ENCODE measurements around the gene TMEM181.
"Not testable (repeated sequence)": the region's sequence is repeated elsewhere in the genome, so short reads cannot be mapped to it uniquely, and the experiment has no call there.

Gene TMEM181

DNA sequence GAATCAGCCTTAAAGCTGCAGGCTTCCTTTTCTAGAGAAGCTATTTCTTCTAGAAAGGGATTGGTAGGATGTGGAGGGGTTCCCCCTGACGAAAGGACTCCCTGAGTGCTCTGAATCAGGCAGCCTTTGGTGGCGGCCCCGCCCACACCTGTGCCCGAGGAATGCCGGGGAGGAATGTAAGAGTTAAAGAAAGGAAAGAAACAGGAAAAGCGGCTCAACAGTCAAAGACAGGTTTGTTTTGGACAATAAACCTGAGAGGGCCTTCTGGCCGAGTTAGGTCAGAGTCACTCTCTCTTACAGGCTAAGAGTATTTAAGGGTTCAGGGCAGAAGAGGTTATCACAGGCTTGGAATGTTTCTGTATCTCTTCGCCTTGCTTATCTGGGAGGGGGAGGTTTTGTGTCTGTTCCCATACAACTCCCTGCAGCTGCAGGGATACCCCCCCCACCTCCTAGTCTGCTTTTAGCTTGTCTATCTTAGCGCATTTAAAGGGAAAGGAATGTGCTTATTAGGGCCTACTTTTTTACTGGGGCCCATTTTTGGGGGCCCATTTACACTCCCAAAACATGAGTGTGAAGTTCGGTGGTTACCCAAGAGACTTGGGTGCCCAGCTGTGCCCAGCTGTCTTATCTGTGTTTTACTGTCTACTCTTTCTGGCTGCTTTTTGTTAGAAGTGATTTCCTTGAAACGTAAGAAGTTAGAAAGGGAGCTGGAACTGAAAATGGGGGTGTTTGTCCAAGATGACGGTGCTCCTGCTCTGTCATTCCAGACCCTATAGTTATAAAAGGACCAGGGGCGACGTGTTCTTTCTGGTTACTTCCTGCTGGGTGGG, 51.9 kb downstream of the TMEM181 start:
- H2AFZ ChIP-seq (ENCODE audit: low read depth, low read length): no peak overlapping the region
- H3K4me3 ChIP-seq (ENCODE audit: low read length): no peak overlapping the region
- H3K36me3 ChIP-seq (replicated peaks; ENCODE audit: low read depth, low read length): peaks cover 3% of the 10 kb centered on the region
- no peak for TF ChIP-seq EZH2phosphoT487 (IDR thresholded peaks at IDR 0.05; ENCODE audit: low read depth)
- no peaks in the 10 kb centered on the region for H3K79me2 ChIP-seq (ENCODE audit: low read length)
- no peaks in the 10 kb centered on the region for H4K20me1 ChIP-seq (ENCODE audit: insufficient read depth, low read length)
- H3K27ac ChIP-seq (ENCODE audit: low read length): no peak overlapping the region
- no peaks in the 10 kb centered on the region for H3K4me1 ChIP-seq (ENCODE audit: low read length)
- H3K27me3 ChIP-seq (ENCODE audit: low read depth, low read length): no peaks in the 10 kb centered on the region
- no peaks in the 10 kb centered on the region for H3K9me3 ChIP-seq (ENCODE audit: insufficient read depth, low read length)
- H3K4me2 ChIP-seq (ENCODE audit: low read length): no peak overlapping the region
- H3K9ac ChIP-seq (ENCODE audit: low read length): no peak overlapping the region

DNA sequence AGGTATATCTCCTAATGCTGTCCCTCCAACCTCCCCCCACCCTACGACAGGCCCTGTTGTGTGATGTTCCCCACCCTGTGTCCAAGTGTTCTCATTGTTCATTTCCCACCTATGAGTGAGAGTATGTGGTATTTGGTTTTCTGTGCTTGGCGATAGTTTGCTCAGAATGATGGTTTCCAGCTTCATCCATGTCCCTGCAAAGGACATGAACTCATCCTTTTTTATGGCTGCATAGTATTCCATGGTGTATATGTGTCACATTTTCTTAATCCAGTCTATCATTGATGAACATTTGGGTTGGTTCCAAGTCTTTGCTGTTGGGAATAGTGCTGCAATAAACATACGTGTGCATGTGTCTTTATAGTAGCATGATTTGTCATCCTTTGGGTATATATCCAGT, 54.7 kb downstream of the TMEM181 start:
- H2AFZ ChIP-seq (ENCODE audit: low read depth, low read length); H3K4me2 ChIP-seq (ENCODE audit: low read length); H3K9ac ChIP-seq (ENCODE audit: low read length); H3K36me3 ChIP-seq (replicated peaks; ENCODE audit: low read depth, low read length); H3K27me3 ChIP-seq (ENCODE audit: low read depth, low read length); H3K9me3 ChIP-seq (ENCODE audit: insufficient read depth, low read length); H3K79me2 ChIP-seq (ENCODE audit: low read length); H3K4me1 ChIP-seq (ENCODE audit: low read length); H3K27ac ChIP-seq (ENCODE audit: low read length); H4K20me1 ChIP-seq (ENCODE audit: insufficient read depth, low read length); H3K4me3 ChIP-seq (ENCODE audit: low read length): not testable (repeated sequence)

DNA sequence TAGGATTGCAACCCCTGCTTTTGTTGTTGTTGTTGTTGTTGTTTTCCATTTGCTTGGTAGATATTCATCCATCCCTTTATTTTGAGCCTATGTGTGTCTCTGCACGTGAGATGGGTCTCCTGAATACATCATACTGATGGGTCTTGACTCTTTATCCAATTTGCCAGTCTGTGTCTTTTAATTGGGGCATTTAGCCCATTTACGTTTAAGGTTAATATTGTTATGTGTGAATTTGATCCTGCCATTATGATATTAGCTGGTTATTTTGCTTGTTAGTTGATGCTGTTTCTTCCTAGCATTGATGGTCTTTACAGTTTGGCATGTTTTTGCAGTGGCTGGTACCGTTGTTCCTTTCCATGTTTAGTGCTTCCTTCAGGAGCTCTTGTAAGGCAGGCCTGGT, 58.4 kb downstream of the TMEM181 start:
- not testable (repeated sequence) for H2AFZ ChIP-seq (ENCODE audit: low read depth, low read length); H3K9me3 ChIP-seq (ENCODE audit: insufficient read depth, low read length); H3K4me2 ChIP-seq (ENCODE audit: low read length); H4K20me1 ChIP-seq (ENCODE audit: insufficient read depth, low read length); H3K36me3 ChIP-seq (replicated peaks; ENCODE audit: low read depth, low read length); H3K4me1 ChIP-seq (ENCODE audit: low read length); H3K27me3 ChIP-seq (ENCODE audit: low read depth, low read length); H3K79me2 ChIP-seq (ENCODE audit: low read length); H3K9ac ChIP-seq (ENCODE audit: low read length); H3K27ac ChIP-seq (ENCODE audit: low read length); H3K4me3 ChIP-seq (ENCODE audit: low read length)

DNA sequence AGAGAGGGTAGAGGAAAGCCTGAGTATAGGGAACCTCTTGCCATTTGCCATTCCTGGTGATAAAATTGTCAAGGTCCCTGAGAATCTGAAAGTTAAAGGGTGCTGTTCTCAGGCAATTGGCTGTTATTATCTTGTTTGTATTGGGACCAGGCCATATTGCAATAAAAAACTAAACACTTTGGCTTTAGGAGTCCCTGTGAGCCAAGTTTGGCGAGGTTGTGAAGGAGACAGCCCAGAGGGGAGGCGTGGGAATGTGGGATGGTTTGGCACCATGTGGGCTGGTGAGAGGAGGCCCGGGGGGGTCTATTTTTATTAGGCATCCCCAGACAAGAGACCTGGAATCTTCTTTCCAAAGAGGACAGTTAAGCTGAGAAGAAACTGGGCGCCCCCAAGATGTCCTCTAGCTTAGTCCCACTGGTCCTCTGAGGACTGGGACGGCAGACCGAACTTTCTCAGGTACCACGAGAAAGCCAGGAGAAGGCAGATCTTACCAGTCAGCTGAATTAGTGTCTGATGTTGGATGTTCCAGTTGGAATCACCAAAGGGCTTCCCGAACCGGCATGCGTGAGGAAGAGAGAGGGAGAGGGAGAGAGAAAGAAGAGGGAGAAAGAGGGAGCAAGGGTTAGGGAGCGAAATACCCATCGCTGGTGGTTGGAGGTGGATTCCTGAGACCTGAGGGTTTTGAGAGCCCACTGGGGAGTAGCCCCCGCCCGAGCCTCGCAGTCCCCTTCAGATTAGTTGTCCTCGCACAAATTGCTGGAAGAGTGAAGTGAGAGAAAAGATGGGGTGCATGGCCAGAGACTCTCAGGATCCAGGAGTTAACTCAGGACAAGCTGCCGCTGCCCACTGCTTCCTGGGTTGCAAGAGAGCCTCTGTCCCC, 60.3 kb downstream of the TMEM181 start:
- no peaks in the 10 kb centered on the region for H3K27me3 ChIP-seq (ENCODE audit: low read depth, low read length)
- H3K4me2 ChIP-seq (ENCODE audit: low read length): no peak overlapping the region
- H3K27ac ChIP-seq (ENCODE audit: low read length): no peak overlapping the region
- no peaks in the 10 kb centered on the region for H3K36me3 ChIP-seq (replicated peaks; ENCODE audit: low read depth, low read length)
- H3K9ac ChIP-seq (ENCODE audit: low read length): no peak overlapping the region
- H3K79me2 ChIP-seq (ENCODE audit: low read length): no peaks in the 10 kb centered on the region
- H4K20me1 ChIP-seq (ENCODE audit: insufficient read depth, low read length): no peaks in the 10 kb centered on the region
- H3K4me3 ChIP-seq (ENCODE audit: low read length): no peak overlapping the region
- no peaks in the 10 kb centered on the region for H3K4me1 ChIP-seq (ENCODE audit: low read length)
- H2AFZ ChIP-seq (ENCODE audit: low read depth, low read length): no peak overlapping the region
- TF ChIP-seq EZH2phosphoT487 (IDR thresholded peaks at IDR 0.05; ENCODE audit: low read depth): no peak
- TF ChIP-seq, protein P1, sequence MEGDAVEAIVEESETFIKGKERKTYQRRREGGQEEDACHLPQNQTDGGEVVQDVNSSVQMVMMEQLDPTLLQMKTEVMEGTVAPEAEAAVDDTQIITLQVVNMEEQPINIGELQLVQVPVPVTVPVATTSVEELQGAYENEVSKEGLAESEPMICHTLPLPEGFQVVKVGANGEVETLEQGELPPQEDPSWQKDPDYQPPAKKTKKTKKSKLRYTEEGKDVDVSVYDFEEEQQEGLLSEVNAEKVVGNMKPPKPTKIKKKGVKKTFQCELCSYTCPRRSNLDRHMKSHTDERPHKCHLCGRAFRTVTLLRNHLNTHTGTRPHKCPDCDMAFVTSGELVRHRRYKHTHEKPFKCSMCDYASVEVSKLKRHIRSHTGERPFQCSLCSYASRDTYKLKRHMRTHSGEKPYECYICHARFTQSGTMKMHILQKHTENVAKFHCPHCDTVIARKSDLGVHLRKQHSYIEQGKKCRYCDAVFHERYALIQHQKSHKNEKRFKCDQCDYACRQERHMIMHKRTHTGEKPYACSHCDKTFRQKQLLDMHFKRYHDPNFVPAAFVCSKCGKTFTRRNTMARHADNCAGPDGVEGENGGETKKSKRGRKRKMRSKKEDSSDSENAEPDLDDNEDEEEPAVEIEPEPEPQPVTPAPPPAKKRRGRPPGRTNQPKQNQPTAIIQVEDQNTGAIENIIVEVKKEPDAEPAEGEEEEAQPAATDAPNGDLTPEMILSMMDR (IDR thresholded peaks at IDR 0.05; ENCODE audit: low read depth, low read length): no peak
- no peaks in the 10 kb centered on the region for H3K9me3 ChIP-seq (ENCODE audit: insufficient read depth, low read length)

DNA sequence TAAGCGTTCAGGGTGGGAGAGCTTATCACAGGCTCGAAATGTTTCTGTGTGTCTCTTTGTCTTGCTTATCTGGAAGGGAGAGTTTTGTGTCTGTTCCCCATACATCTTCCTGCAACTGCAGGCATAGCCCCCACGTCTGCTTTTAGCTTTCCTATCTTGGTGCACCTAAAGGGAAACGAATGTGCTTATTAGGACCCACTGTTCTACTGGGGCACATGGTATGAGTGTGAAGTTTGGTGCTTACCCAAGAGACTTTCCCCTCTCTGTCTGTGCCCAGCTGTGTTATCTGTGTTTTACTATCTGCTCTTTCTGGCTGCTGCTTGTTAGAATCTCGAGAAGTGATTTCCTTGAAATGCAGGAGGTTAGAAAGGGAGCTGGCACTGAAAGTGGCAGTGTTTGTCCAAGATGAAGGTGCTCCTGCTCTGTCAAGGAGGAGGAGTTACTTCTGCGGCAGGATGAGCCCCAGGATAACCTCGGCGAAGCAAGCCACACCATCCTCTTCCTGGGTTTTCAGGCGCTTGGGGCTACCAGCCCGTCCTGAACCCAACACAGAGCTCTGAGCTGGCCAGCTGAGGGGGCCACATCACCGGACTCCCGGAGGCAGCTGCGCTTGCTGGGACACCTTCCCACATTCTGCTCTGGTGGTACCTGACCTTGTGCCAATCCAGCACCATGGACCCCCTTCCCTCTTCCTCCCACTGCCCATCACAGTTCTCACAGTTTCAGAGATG, 61.2 kb downstream of the TMEM181 start:
- TF ChIP-seq, protein P1 (IDR thresholded peaks at IDR 0.05; ENCODE audit: low read depth, low read length): no peak
- no peak for TF ChIP-seq EZH2phosphoT487 (IDR thresholded peaks at IDR 0.05; ENCODE audit: low read depth)
- H3K27me3 ChIP-seq (ENCODE audit: low read depth, low read length): no peaks in the 10 kb centered on the region
- H3K36me3 ChIP-seq (replicated peaks; ENCODE audit: low read depth, low read length): no peaks in the 10 kb centered on the region

More for the DNA sequence above, 61.2 kb downstream of the TMEM181 start:
- Histone ChIP-seq H3K9me3 (ENCODE audit: insufficient read depth, low read length) (no peaks in the 10 kb centered on the region), H3K79me2 (ENCODE audit: low read length) (no peaks in the 10 kb centered on the region), H3K4me2 (ENCODE audit: low read length) (no peak overlapping the region), H3K4me1 (ENCODE audit: low read length) (no peaks in the 10 kb centered on the region), H3K27ac (ENCODE audit: low read length) (no peak overlapping the region), H4K20me1 (ENCODE audit: insufficient read depth, low read length) (no peaks in the 10 kb centered on the region), H3K4me3 (ENCODE audit: low read length) (no peak overlapping the region), H2AFZ (ENCODE audit: low read depth, low read length) (no peak overlapping the region), H3K9ac (ENCODE audit: low read length) (no peak overlapping the region)

All from OCI-LY3 (cell line).